Kidney (tissue), 14 donors: Measurements from ENCODE around the gene RASAL1. TPM values are rescaled to one million over a fixed set of nuclear protein-coding genes. Genes with fewer than 3 reads are reported as not detected.

Experiments
- DNase-seq, 5 donors: peaks; one replicate each; pipeline ENCODE4 v3.0.0-alpha.2; 2013 to 2020
- FAIRE-seq: peaks from 2 replicates; lab custom pipeline; 2012; peaks lifted over from hg19 to GRCh38; lab: Jason Lieb, UNC
- H3K27ac ChIP-seq, 2 donors: one replicate each; pipeline ENCODE4 v1.7.0; 2013; ENCODE audit warnings: low read depth in 2 of 2, low read length in 2 of 2, inconsistent platforms in 1 of 2
- H3K27me3 ChIP-seq: one replicate; pipeline ENCODE4 v1.7.1; 2013; ENCODE audit warnings: low read length, inconsistent platforms; ENCODE audit not compliant: control insufficient read depth, insufficient read depth
- H3K36me3 ChIP-seq, 3 donors: one replicate each; pipeline versions ENCODE4 v1.7.0 to v1.7.1; 2013; ENCODE audit warnings: low read length in 3 of 3, control low read depth in 1 of 3, inconsistent platforms in 1 of 3; ENCODE audit not compliant: insufficient read depth in 3 of 3, control insufficient read depth in 2 of 3
- H3K4me1 ChIP-seq, 3 donors: one replicate each; pipeline versions ENCODE4 v1.7.0 to v1.7.1; 2013; ENCODE audit warnings: low read length in 3 of 3, inconsistent platforms in 1 of 3, low read depth in 1 of 3; ENCODE audit not compliant: control insufficient read depth in 2 of 3, insufficient read depth in 2 of 3
- H3K4me3 ChIP-seq, 3 donors: one replicate each; pipeline versions ENCODE4 v1.7.0 to v1.8.1; 2013; ENCODE audit warnings: low read length in 3 of 3, control low read depth in 1 of 3, inconsistent platforms in 1 of 3
- H3K9ac ChIP-seq, 3 donors: one replicate each; pipeline versions ENCODE4 v1.7.0 to v1.7.1; 2013; ENCODE audit warnings: low read length in 3 of 3, control low read depth in 1 of 3, inconsistent platforms in 1 of 3
- H3K9me3 ChIP-seq, 3 donors: one replicate each; pipeline versions ENCODE4 v1.7.0 to v1.7.1; 2013; ENCODE audit warnings: low read length in 3 of 3, control low read depth in 1 of 3, inconsistent platforms in 1 of 3; ENCODE audit not compliant: control insufficient read depth in 2 of 3, insufficient read depth in 1 of 3
- intact Hi-C: fragments of 100-400 bp; cut with DNase I; formaldehyde crosslinking; loops from one replicate; pipeline ENCODE4 v1.11.1; 2022
- polyA plus RNA-seq: library from polyadenylated mRNA; stranded (reverse); fragments of 350-450 nt; fragmentation: Illumina TruSeq; extraction: RNeasy Lipid Tissue Mini Kit (QIAGEN cat#74804); gene quantifications from one replicate; pipeline ENCODE4 v1.2.3, GENCODE V29; 2014; ENCODE audit warnings: low read depth, low replicate concordance; ENCODE audit not compliant: insufficient read depth
- total RNA-seq: library from RNA; stranded (reverse); fragmentation: NEBNext Ultra II Directional; extraction: Animal tissue kit (Norgen Biotek cat#: 25700); gene quantifications from one replicate; pipeline ENCODE4 v1.2.1, GENCODE V29; 2021
- TF ChIP-seq, protein P1 (sequence below): IDR thresholded peaks from 3 replicates; pipeline ENCODE4 v1.5.1; 2012; ENCODE audit warnings: mild to moderate bottlenecking, moderate library complexity, borderline replicate concordance; ENCODE audit not compliant: insufficient read depth; ENCODE audit errors: extremely low read depth
- donor health status: control.
- donor health status: control.
- donor health status: control.
- donor health status: control.
- donor health status: control.
- donor health status: DM: yes; HTN: yes; CAD: no.
- donor health status: Normal renal cell carcinoma (clear cell type).

Gene RASAL1
- total and polyA plus RNA-seq, 2 donors from 2014 or later = 23.5 to 58.3 TPM

DNA sequence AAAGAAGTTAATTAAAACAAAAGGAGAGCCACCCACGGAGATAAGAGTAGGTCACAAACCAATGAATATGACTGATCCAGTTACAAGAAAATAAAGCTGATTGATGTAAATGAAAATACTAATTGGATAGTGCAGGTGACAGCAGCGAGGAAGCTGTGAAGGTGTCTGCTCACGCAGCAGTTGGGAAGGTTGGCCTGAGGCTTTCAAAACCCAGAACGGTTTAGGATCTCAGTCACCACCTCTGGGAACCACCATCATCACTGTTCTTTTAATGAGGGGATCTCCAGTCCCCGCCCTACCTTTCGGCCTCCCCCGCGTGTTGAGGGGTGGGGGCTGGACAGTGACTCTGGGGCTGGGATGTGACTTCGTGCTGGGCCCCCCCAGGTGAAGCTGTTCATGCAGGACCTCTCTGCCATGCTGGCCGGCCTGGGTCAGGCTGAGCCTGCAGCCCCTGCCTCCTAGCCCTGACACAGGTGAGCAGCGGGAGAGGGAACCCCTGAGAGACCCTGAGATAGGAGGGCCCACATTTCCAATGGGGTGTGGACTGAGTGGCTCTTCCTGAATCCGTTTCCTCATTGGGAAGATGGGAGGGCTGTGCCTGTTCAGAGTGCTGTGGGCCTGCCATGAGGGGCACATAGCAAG, 21.8 kb upstream of the RASAL1 start:
- Histone ChIP-seq H3K27me3 (no peaks in the 10 kb centered on the region), H3K4me1 (peaks cover 0 to 4% (median 0%) of the 10 kb centered on the region in 3 donors), H3K4me3 (no peak overlapping the region), H3K36me3 (peaks cover 0 to 32% (median 19%) of the 10 kb centered on the region in 3 donors), H3K9ac (no peak overlapping the region), H3K27ac (no peak overlapping the region), H3K9me3 (no peaks in the 10 kb centered on the region)
- intact Hi-C loops = no loop called here
- TF ChIP-seq, protein P1, sequence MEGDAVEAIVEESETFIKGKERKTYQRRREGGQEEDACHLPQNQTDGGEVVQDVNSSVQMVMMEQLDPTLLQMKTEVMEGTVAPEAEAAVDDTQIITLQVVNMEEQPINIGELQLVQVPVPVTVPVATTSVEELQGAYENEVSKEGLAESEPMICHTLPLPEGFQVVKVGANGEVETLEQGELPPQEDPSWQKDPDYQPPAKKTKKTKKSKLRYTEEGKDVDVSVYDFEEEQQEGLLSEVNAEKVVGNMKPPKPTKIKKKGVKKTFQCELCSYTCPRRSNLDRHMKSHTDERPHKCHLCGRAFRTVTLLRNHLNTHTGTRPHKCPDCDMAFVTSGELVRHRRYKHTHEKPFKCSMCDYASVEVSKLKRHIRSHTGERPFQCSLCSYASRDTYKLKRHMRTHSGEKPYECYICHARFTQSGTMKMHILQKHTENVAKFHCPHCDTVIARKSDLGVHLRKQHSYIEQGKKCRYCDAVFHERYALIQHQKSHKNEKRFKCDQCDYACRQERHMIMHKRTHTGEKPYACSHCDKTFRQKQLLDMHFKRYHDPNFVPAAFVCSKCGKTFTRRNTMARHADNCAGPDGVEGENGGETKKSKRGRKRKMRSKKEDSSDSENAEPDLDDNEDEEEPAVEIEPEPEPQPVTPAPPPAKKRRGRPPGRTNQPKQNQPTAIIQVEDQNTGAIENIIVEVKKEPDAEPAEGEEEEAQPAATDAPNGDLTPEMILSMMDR = no peak
- FAIRE-seq (no peak), DNase-seq (no peak)

DNA sequence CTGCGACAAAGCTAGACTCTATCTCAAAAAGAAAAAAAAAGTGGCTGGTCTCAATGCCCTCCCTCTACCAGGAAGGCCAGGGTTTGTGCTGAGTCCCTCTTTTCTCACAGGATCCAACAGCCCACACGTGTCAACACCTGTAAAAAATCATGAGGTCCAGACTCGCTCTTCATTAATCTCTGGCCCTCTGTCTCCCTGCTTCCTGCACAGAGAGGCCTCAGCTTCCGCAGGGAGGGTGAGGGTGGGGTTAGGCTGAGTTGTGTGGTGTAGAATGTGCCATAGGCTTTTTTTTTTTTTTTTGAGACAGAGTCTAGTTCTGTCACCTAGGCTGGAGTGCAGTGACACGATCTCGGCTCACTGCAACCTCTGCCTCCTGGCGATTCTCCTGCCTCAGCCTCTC, 20.1 kb upstream of the RASAL1 start:
- intact Hi-C loops = no loop called here
- H3K9ac ChIP-seq = no peak overlapping the region
- H3K4me3 ChIP-seq = no peak overlapping the region
- peaks cover 0 to 26% (median 14%) of the 10 kb centered on the region in 3 donors for H3K36me3 ChIP-seq
- no peaks in the 10 kb centered on the region for H3K9me3 ChIP-seq
- H3K27me3 ChIP-seq = peaks cover 2% of the 10 kb centered on the region
- H3K27ac ChIP-seq = no peak overlapping the region
- TF ChIP-seq, protein P1 = no peak
- H3K4me1 ChIP-seq = peaks cover 0 to 4% (median 0%) of the 10 kb centered on the region in 3 donors
- FAIRE-seq (no peak), DNase-seq (no peak)

DNA sequence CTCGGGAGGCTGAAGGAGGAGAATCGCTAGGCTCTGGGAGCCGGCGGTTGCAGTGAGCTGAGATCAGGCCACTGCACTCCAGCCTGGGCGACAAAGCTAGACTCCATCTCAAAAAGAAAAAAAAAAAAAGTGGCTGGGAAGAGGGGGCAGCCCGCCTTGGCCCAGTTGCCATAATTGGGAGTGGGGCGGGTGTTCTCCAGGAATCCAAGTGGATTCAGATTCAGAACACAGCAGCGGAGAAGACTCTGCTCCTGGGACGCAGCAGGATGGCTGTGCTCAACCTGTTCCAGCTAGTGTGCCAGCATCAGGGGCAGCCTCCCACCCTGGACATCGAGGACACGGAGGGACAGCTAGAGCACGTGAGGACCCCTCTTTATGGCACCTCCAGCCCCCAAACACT, 19.5 kb upstream of the RASAL1 start:
- Histone ChIP-seq H3K9me3 (no peaks in the 10 kb centered on the region), H3K4me1 (peaks cover 0 to 4% (median 0%) of the 10 kb centered on the region in 3 donors), H3K27ac (no peak overlapping the region), H3K4me3 (no peak overlapping the region), H3K36me3 (peaks cover 0 to 20% (median 9%) of the 10 kb centered on the region in 3 donors), H3K27me3 (peaks cover 2% of the 10 kb centered on the region), H3K9ac (no peak overlapping the region)
- DNase-seq = no peak
- TF ChIP-seq, protein P1 = no peak
- no peak for FAIRE-seq
- intact Hi-C loops = no loop called here
